ENCODE measurements around the gene CFL1. TPM values are rescaled to one million over a fixed set of nuclear protein-coding genes. Genes with fewer than 3 reads are reported as not detected.
A peak's percentile ranks its signal among the peaks of the same experiment; 100 is the strongest.

CFL1 gene
- total RNA-seq, 4 donors from 2014 or later = 153 to 371 (median 251) TPM

DNA sequence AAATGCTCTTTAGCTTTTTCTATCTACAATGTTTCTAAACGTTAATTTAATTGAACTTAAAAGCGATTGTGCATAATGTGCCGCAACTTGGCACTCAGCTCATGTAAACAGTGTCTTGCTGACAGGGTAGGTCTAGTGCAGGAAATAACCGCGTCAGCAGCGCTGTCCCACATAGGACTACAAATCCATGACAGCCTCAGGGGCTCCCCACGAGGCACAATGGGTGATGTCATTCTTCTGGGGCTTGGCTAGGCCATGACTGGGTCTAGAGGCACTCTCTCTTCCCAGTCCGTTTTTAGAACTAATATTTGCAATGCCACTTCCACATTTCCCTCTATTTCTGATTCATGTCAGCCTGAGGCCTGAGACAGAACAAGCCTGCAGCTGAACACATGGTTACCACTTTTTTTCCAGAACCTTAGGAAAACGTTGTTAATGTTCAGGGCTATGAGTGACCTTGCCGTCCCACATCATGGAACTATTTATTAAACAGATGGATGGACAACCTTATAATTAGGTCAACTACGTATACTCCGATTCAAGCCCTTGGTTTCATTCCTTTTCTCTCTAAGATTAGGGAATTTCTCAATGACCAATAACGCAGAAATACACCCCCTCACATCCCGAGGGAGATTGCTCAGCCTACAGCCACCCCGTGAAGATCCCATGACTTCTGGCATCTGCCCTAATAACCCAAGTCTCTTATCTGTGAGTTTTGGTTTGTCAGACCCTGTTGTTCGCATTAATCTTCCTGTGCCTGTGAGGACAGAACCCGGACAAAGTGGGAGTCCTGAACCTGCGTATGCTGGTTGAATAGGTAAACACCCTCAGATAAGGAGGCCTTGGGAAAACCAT, 43.6 kb downstream of the CFL1 start:
- no peak for TF ChIP-seq POLR2A (IDR thresholded peaks at IDR 0.05)
- TF ChIP-seq, protein P1, sequence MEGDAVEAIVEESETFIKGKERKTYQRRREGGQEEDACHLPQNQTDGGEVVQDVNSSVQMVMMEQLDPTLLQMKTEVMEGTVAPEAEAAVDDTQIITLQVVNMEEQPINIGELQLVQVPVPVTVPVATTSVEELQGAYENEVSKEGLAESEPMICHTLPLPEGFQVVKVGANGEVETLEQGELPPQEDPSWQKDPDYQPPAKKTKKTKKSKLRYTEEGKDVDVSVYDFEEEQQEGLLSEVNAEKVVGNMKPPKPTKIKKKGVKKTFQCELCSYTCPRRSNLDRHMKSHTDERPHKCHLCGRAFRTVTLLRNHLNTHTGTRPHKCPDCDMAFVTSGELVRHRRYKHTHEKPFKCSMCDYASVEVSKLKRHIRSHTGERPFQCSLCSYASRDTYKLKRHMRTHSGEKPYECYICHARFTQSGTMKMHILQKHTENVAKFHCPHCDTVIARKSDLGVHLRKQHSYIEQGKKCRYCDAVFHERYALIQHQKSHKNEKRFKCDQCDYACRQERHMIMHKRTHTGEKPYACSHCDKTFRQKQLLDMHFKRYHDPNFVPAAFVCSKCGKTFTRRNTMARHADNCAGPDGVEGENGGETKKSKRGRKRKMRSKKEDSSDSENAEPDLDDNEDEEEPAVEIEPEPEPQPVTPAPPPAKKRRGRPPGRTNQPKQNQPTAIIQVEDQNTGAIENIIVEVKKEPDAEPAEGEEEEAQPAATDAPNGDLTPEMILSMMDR (IDR thresholded peaks at IDR 0.05 in 4 of 5, conservative IDR thresholded peaks at IDR 0.05 in 1 of 5) = no peak
- Histone ChIP-seq H3K9me3 (no peaks in the 10 kb centered on the region), H3K4me1 (peaks cover 5 to 6% of the 10 kb centered on the region in 2 donors), H3K36me3 (no peaks in the 10 kb centered on the region), H3K27ac (no peak overlapping the region), H3K4me3 (no peak overlapping the region), H3K27me3 (peaks cover 0 to 7% (median 6%) of the 10 kb centered on the region in 3 donors)
- in situ Hi-C loops (cut with MboI; ENCODE audit: low sequenced_read_pairs in 4 of 4) (no loop called here), intact Hi-C loops (cut with DNase I; ENCODE audit: low total_unique reads) (no loop called here)
- no peak for DNase-seq
- no peak for ATAC-seq

DNA sequence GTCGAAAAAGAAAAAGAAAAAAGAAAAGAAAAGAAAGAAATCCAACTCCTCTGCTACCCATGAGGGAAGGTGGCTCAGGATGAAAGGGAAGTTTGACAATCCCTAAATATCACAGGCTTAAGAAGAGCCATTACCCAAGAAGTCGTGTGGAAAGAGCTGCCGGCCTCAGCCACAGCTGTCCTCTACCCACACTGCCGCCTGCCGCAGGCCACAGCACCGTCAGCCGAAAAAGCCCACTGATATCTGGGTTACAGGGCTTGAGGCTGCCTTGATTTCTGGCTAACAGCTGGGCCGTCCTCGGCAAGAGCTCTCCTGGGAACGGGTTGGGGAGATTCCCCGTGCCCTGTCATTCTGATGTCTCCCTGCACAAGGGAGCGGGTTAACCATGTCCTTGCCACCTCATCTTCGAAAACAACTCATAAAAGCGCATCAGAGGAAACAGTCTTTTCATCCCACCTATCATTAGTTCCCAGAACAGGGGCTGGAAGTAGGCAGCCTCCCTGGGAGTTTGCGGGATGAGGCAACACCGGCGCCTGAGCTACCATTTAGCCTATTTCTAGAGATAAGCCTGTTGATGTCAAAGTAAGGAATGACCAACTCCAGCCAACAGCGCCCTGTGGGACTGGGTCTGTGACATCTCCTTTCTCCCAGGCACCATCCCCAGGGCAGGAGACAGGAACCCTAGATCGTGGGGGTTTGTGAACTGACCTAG, 46.1 kb downstream of the CFL1 start:
- Histone ChIP-seq H3K9me3 (no peaks in the 10 kb centered on the region), H3K27me3 (peaks cover 11 to 26% (median 23%) of the 10 kb centered on the region in 3 donors), H3K36me3 (no peaks in the 10 kb centered on the region), H3K27ac (no peak overlapping the region), H3K4me1 (no peaks in the 10 kb centered on the region), H3K4me3 (no peak overlapping the region)
- DNase-seq (no peak), ATAC-seq (no peak)
- in situ Hi-C loops (cut with MboI; ENCODE audit: low sequenced_read_pairs in 4 of 4) (no loop called here), intact Hi-C loops (cut with DNase I; ENCODE audit: low total_unique reads) (no loop called here)
- no peak for TF ChIP-seq POLR2A (IDR thresholded peaks at IDR 0.05)
- TF ChIP-seq, protein P1 (IDR thresholded peaks at IDR 0.05 in 4 of 5, conservative IDR thresholded peaks at IDR 0.05 in 1 of 5) = no peak

DNA sequence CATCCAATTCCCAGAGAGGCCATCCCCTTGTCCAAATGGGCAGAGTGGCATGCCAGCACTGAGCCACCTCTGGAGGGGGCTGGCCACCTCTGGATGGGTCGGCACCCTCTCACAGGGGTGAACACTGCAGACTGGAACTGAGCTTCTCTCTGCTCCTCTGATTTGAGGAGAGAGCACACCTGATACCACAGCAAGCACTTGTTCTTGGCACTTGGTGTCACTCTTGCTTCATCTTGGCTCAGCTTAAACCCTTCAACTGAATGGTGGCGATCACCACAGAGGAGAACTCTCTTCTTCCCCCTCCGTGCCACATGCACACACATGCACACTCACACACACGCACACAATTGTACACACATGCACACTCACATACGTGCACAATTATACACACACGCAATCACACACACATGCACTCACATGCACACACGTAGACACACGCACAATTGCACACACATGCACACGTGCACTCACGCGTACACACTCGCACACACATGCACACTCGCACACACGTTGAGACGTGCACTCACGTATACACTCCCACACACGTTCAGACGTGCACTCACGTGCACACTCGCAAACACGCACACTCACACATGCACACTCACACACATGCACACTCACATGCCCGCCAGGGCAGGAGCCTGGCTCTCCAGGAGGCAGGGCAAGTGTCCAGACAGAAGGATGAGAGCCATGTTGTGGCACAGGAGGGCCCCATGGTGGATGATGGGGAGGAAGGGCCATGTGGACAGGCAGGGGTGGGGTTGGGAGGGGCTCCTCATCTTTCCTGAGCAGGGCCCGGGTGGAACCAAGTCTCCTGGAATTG, 47.7 kb downstream of the CFL1 start:
- in situ Hi-C loops (cut with MboI; ENCODE audit: low sequenced_read_pairs in 4 of 4) = no loop called here
- H3K36me3 ChIP-seq = no peaks in the 10 kb centered on the region
- H3K4me3 ChIP-seq = no peak overlapping the region
- H3K4me1 ChIP-seq = no peaks in the 10 kb centered on the region
- TF ChIP-seq, protein P1 (IDR thresholded peaks at IDR 0.05 in 4 of 5, conservative IDR thresholded peaks at IDR 0.05 in 1 of 5) = no peak
- no peak for TF ChIP-seq POLR2A (IDR thresholded peaks at IDR 0.05)
- no peak overlapping the region for H3K27ac ChIP-seq
- H3K9me3 ChIP-seq = no peaks in the 10 kb centered on the region
- ATAC-seq = peak; percentile 56 to 87
- peaks cover 22 to 42% (median 34%) of the 10 kb centered on the region in 3 donors for H3K27me3 ChIP-seq
- intact Hi-C loops (cut with DNase I; ENCODE audit: low total_unique reads) = no loop called here
- no peak for DNase-seq

DNA sequence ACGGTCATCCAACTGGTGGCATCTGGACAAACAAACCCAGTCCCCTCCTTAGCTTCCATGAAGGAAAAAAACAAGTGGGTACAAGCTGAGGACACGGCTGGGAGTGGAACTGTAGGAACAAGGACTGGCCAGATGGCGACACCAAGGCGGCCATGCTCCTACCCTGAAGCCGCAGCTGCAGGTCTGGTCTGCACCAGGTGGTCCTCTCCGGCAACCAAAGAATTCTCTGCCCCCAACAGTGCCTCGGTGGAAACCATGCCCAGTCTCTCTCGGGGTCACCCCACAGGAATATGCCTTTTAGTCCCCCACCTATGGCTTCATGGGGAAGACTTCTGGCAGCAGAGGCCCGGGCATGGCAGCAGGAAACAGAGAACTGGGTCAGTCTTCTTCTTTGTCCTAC, 48.5 kb downstream of the CFL1 start:
- H3K27me3 ChIP-seq = peaks cover 29 to 43% (median 34%) of the 10 kb centered on the region in 3 donors
- H3K27ac ChIP-seq = no peak overlapping the region
- TF ChIP-seq POLR2A (IDR thresholded peaks at IDR 0.05) = no peak
- TF ChIP-seq, protein P1 (IDR thresholded peaks at IDR 0.05 in 4 of 5, conservative IDR thresholded peaks at IDR 0.05 in 1 of 5) = no peak
- H3K4me1 ChIP-seq = no peaks in the 10 kb centered on the region
- H3K4me3 ChIP-seq = no peak overlapping the region
- H3K9me3 ChIP-seq = no peaks in the 10 kb centered on the region
- no peaks in the 10 kb centered on the region for H3K36me3 ChIP-seq
- in situ Hi-C loops (cut with MboI; ENCODE audit: low sequenced_read_pairs in 4 of 4) (no loop called here), intact Hi-C loops (cut with DNase I; ENCODE audit: low total_unique reads) (no loop called here)
- DNase-seq = no peak
- ATAC-seq = no peak
